DOHH2 (cell line): ENCODE measurements around the gene PARP1.
"Not testable (repeated sequence)": the region's sequence is repeated elsewhere in the genome, so short reads cannot be mapped to it uniquely, and the experiment has no call there.

Experiments used
- H3F3A ChIP-seq: fragments of 200-600 bp; sonication (generic), shearing (Covaris generic); 2 replicates; pipeline ENCODE4 v1.6.0; 2016; ENCODE audit warnings: antibody characterized with exemption, mild to moderate bottlenecking; ENCODE audit not compliant: control insufficient read depth, insufficient read depth
- H3K27ac ChIP-seq: fragments of 200-600 bp; sonication (generic); 2 replicates; pipeline ENCODE4 v1.5.1; 2014; ENCODE audit warnings: low read depth, mild to moderate bottlenecking, low read length, moderate library complexity
- H3K27me3 ChIP-seq: fragments of 200-600 bp; sonication (generic); 2 replicates; pipeline ENCODE4 v1.6.1; 2014; ENCODE audit warnings: mild to moderate bottlenecking, low read length, mixed read lengths; ENCODE audit not compliant: control insufficient read depth
- H3K36me3 ChIP-seq: fragments of 200-600 bp; sonication (generic); 2 replicates; pipeline ENCODE4 v1.6.1; 2014; ENCODE audit warnings: mild to moderate bottlenecking, low read length, moderate library complexity, mixed read lengths; ENCODE audit not compliant: control insufficient read depth
- H3K4me1 ChIP-seq: fragments of 200-600 bp; sonication (generic); 2 replicates; pipeline ENCODE4 v1.6.1; 2014; ENCODE audit warnings: mild to moderate bottlenecking, low read length, mixed read lengths; ENCODE audit not compliant: control insufficient read depth
- H3K4me2 ChIP-seq: fragments of 200-600 bp; sonication (generic); 2 replicates; pipeline ENCODE4 v1.6.0; 2014; ENCODE audit warnings: mild to moderate bottlenecking, low read length, moderate library complexity
- H3K4me3 ChIP-seq: fragments of 200-600 bp; sonication (generic); 2 replicates; pipeline ENCODE4 v1.5.1; 2014; ENCODE audit warnings: mild to moderate bottlenecking, low read length, mixed read lengths
- H3K79me2 ChIP-seq: fragments of 200-600 bp; sonication (generic); 2 replicates; pipeline ENCODE4 v1.6.1; 2014; ENCODE audit warnings: mild to moderate bottlenecking, low read length, mixed read lengths; ENCODE audit not compliant: control insufficient read depth
- H3K9me2 ChIP-seq: fragments of 200-600 bp; sonication (generic); replicated peaks from 2 replicates; pipeline ENCODE4 v1.6.1; 2014; ENCODE audit warnings: mild to moderate bottlenecking, low read length, mixed read lengths; ENCODE audit not compliant: control insufficient read depth
- H3K9me3 ChIP-seq: fragments of 200-600 bp; sonication (generic); 2 replicates; pipeline ENCODE4 v1.6.1; 2014; ENCODE audit warnings: antibody characterized with exemption, low read length, mixed read lengths; ENCODE audit not compliant: control insufficient read depth, insufficient read depth
- H4K20me1 ChIP-seq: fragments of 200-600 bp; sonication (generic); 2 replicates; pipeline ENCODE4 v1.6.0; 2014; ENCODE audit warnings: low read depth, mild to moderate bottlenecking, antibody characterized with exemption, low read length, moderate library complexity; ENCODE audit not compliant: control insufficient read depth, insufficient read depth
- CTCF ChIP-seq: fragments of 200-600 bp; sonication (generic); IDR thresholded peaks from one replicate; pipeline ENCODE4 v1.5.1; 2014; ENCODE audit warnings: antibody characterized with exemption, mild to moderate bottlenecking, low read depth, low read length; ENCODE audit not compliant: poor library complexity, severe bottlenecking
- EZH2phosphoT487 ChIP-seq: fragments of 200-600 bp; sonication (generic); IDR thresholded peaks from 2 replicates; pipeline ENCODE4 v1.6.1; 2017; ENCODE audit warnings: borderline replicate concordance, mild to moderate bottlenecking, antibody characterized with exemption, low read length, moderate library complexity, mixed read lengths

PARP1 gene

DNA sequence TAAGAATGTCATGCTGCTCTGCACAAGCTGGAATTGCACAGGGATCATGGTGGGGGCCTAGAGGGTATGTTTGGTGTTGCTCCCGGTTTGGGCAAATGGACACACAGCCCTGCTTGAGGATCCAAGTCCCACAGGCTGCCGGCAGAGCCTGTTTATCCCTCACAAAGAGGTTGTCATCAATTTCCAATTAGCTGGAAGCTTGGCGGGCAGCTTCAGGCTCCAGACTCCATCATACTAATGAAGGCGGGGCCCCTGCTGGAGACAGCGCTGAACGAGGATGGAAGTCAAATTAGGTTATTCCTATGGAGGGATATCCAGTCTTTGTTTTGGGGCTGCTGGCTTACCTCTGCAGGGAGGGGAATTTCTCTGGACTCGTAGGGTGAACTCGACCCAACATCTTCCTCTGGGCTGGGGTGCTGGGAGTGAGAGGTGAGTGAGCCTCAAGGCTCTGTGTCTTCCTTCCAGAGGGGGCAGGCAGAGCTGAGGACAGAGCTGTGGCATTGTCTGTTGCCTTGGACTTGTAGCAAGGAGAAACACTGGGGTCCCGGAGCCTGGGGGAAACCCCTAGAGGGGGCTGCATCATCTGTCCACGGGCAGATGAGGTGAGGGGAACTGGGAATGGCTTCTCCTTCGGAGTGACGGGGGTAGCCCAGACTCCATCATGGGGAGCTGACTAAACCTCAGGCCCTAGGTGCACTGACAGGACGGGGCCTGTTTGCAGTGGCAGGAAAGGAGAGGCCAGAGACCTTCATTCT lies 24.9 kb upstream of the PARP1 start:
- Histone ChIP-seq H3K4me2 (peak overlapping the region; percentile 12; the same call in 1 of the 2 replicates), H3K36me3 (no peaks in the 10 kb centered on the region), H3K9me2 (no peaks in the 10 kb centered on the region), H3K4me3 (no peak overlapping the region), H3K27ac (peak overlapping the region; percentile 21; the same call in 1 of the 2 replicates), H3K9me3 (peaks cover 1% of the 10 kb centered on the region; the same call in 1 of the 2 replicates), H3F3A (peaks cover 7% of the 10 kb centered on the region), H3K27me3 (no peaks in the 10 kb centered on the region), H3K79me2 (no peaks in the 10 kb centered on the region), H3K4me1 (peaks cover 96% of the 10 kb centered on the region), H4K20me1 (no peaks in the 10 kb centered on the region)
- TF ChIP-seq EZH2phosphoT487 (no peak), CTCF (no peak)

- not testable (repeated sequence) for H3K9me2 ChIP-seq, H3K4me3 ChIP-seq, H3K79me2 ChIP-seq, H3K36me3 ChIP-seq, H3F3A ChIP-seq, H3K27ac ChIP-seq, H4K20me1 ChIP-seq, H3K4me2 ChIP-seq, H3K27me3 ChIP-seq, H3K9me3 ChIP-seq
- peaks cover 96% of the 10 kb centered on the region for H3K4me1 ChIP-seq
Measured at GRCh38 chr1:226431898-226432297, 24.0 kb upstream of the PARP1 start.

GRCh38 chr1:226429858-226430715 lies 22.2 kb upstream of the PARP1 start:
- Histone ChIP-seq H3K4me2 (peak overlapping the region; percentile 63; the same call in 1 of the 2 replicates), H3F3A (peaks cover 10% of the 10 kb centered on the region), H3K4me3 (no peak overlapping the region), H3K4me1 (peaks cover 93% of the 10 kb centered on the region), H3K9me2 (no peaks in the 10 kb centered on the region), H3K27me3 (no peaks in the 10 kb centered on the region), H3K36me3 (no peaks in the 10 kb centered on the region), H3K27ac (0 out of 2 replicates have a peak overlapping the region, but pooled peaks have one; percentile 48), H3K9me3 (no peaks in the 10 kb centered on the region), H3K79me2 (no peaks in the 10 kb centered on the region), H4K20me1 (no peaks in the 10 kb centered on the region)
- TF ChIP-seq CTCF (no peak), EZH2phosphoT487 (no peak)
